Gastroesophageal sphincter (tissue), 4 donors: Measurements from ENCODE around the gene KRTAP19-5. TPM values are rescaled to one million over a fixed set of nuclear protein-coding genes. Genes with fewer than 3 reads are reported as not detected.

Experiments used
- ATAC-seq: fragments of 150-250 bp; one replicate; pipeline ENCODE4 v1.9.1; 2016; ENCODE audit warnings: mild to moderate bottlenecking, moderate library complexity
- H3K27ac ChIP-seq, 4 donors: fragments of 200-600 bp; sonication (generic) in 3 of 4; 1 replicate in 3 of 4; 2 replicates in 1 of 4; pipeline ENCODE4 v1.5.1; 2016 to 2019
- H3K27me3 ChIP-seq: fragments of 200-600 bp; sonication (generic); one replicate; pipeline ENCODE4 v1.5.1; 2019
- H3K36me3 ChIP-seq, 2 donors: fragments of 200-600 bp; sonication (generic); one replicate each; pipeline ENCODE4 v1.5.1; 2019; ENCODE audit warnings: control low read depth in 1 of 2
- H3K4me1 ChIP-seq, 3 donors: fragments of 200-600 bp; sonication (generic); 1 replicate in 2 of 3; 2 replicates in 1 of 3; pipeline ENCODE4 v1.5.1; 2016 to 2019; ENCODE audit warnings: control low read depth in 2 of 3
- H3K4me3 ChIP-seq, 2 donors: fragments of 200-600 bp; sonication (generic); one replicate each; pipeline ENCODE4 v1.5.1; 2019; ENCODE audit warnings: mild to moderate bottlenecking in 1 of 2, moderate library complexity in 1 of 2
- H3K9me3 ChIP-seq, 3 donors: fragments of 200-600 bp; sonication (generic); one replicate each; pipeline ENCODE4 v1.5.1; 2017 to 2019; ENCODE audit warnings: control low read depth in 2 of 3
- EP300 ChIP-seq: sonication (generic); formaldehyde crosslinking; IDR thresholded peaks from one replicate; pipeline ENCODE4 v1.6.1; 2017; ENCODE audit warnings: antibody characterized with exemption, mild to moderate bottlenecking
- POLR2A ChIP-seq, 2 donors: fragments of 450-650 bp; IDR thresholded peaks; one replicate each; pipeline ENCODE4 v1.6.1; 2017; ENCODE audit warnings: antibody characterized with exemption in 2 of 2, mild to moderate bottlenecking in 2 of 2, moderate library complexity in 1 of 2
- POLR2AphosphoS5 ChIP-seq: sonication (generic); formaldehyde crosslinking; IDR thresholded peaks from one replicate; pipeline ENCODE4 v1.6.1; 2017; ENCODE audit warnings: antibody characterized with exemption
- WGBS, 2 donors: methylation state at CpG; one replicate each; pipeline ENCODE4 v1.1.5; 2018; ENCODE audit warnings: low coverage in 1 of 2; 5-methylcytosine and 5-hydroxymethylcytosine counted together
- total RNA-seq, 4 donors: library from RNA; depleted of rRNA; stranded (reverse); fragments of >200 nt; gene quantifications; one replicate each; pipeline ENCODE4 v1.1.0, GENCODE V29; 2016
- TF ChIP-seq, protein P1 (sequence below), 4 experiments: fragments of 200-600 bp in 2 of 4; fragments of 450-650 bp in 2 of 4; sonication (generic) in 1 of 4; IDR thresholded peaks; one replicate each; pipeline ENCODE4 v1.5.1; 2017 to 2019; ENCODE audit warnings: antibody characterized with exemption in 4 of 4, mild to moderate bottlenecking in 2 of 4, moderate library complexity in 2 of 4

KRTAP19-5 gene
- total RNA-seq, 4 donors from 2014 or later: not detected

DNA sequence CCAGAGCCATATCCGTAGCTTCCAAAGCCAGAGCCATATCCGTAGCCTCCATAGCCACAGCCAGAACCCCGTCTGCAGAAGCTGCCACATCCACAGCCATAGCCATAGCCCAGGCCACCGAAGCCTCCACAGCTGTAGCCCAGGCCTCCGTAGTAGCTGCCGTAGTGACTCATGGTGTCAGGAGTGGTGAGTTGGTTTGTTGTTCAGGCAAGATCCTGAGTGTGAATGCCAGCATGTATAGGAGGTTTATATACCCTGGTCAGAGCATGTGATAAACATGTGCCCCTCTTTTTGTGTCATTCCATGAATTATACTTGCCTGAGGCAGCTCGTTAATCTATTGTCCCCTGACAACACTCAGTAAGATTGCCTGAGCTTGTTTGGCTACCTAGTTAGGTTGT lies 21.8 kb downstream of the KRTAP19-5 start, which contains the start of gene KRTAP19-1:
Gene KRTAP19-1, minus strand, starts transcription at position 223 of the 400 bp plus-strand sequence. Its CDS starts 50 bp downstream, at position 173.
- H3K27ac ChIP-seq: no peak within 1 kb of the TSS
- no peaks in the 10 kb centered on the region for H3K4me1 ChIP-seq
- no peak within 1 kb of the TSS for H3K4me3 ChIP-seq
- no peak for TF ChIP-seq POLR2AphosphoS5
- TF ChIP-seq EP300: no peak
- TF ChIP-seq POLR2A (IDR thresholded peaks at IDR 0.05): no peak
- TF ChIP-seq, protein P1, sequence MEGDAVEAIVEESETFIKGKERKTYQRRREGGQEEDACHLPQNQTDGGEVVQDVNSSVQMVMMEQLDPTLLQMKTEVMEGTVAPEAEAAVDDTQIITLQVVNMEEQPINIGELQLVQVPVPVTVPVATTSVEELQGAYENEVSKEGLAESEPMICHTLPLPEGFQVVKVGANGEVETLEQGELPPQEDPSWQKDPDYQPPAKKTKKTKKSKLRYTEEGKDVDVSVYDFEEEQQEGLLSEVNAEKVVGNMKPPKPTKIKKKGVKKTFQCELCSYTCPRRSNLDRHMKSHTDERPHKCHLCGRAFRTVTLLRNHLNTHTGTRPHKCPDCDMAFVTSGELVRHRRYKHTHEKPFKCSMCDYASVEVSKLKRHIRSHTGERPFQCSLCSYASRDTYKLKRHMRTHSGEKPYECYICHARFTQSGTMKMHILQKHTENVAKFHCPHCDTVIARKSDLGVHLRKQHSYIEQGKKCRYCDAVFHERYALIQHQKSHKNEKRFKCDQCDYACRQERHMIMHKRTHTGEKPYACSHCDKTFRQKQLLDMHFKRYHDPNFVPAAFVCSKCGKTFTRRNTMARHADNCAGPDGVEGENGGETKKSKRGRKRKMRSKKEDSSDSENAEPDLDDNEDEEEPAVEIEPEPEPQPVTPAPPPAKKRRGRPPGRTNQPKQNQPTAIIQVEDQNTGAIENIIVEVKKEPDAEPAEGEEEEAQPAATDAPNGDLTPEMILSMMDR (IDR thresholded peaks at IDR 0.05): no peak
- no peaks in the 10 kb centered on the region for H3K36me3 ChIP-seq
- no peaks in the 10 kb centered on the region for H3K27me3 ChIP-seq
- no peak for ATAC-seq
- H3K9me3 ChIP-seq: no peaks in the 10 kb centered on the region
- 73 to 86% methylated on average over 1 to 4 of the region's 7 CpGs for WGBS, 2 donors

DNA sequence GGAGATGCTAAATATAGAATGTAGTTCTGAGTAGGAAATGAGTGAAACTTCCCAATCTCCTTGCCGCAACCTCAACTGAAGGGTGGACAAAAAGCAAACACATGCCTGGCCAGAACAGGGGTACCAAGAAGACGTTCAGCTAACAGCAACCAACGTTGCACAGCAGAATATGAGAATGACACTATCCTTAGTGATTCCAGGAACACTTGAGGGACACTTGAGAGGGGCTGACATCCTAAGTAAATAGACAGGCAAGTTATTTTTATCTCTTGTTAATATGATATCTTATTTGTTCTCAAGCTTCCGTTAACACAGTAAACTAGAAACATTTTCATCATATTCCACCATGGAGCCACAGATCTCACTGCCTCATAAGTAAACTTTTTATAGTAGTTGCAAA lies 22.7 kb downstream of the KRTAP19-5 start:
- TF ChIP-seq POLR2A (IDR thresholded peaks at IDR 0.05): no peak
- TF ChIP-seq, protein P1 (IDR thresholded peaks at IDR 0.05): no peak
- no peaks in the 10 kb centered on the region for H3K27me3 ChIP-seq
- H3K27ac ChIP-seq: no peak overlapping the region
- no peak for ATAC-seq
- H3K36me3 ChIP-seq: no peaks in the 10 kb centered on the region
- H3K9me3 ChIP-seq: no peaks in the 10 kb centered on the region
- WGBS, 2 donors: 60 to 70% methylated on average over 3 to 4 of the region's 4 CpGs
- H3K4me3 ChIP-seq: no peak overlapping the region
- no peaks in the 10 kb centered on the region for H3K4me1 ChIP-seq

DNA sequence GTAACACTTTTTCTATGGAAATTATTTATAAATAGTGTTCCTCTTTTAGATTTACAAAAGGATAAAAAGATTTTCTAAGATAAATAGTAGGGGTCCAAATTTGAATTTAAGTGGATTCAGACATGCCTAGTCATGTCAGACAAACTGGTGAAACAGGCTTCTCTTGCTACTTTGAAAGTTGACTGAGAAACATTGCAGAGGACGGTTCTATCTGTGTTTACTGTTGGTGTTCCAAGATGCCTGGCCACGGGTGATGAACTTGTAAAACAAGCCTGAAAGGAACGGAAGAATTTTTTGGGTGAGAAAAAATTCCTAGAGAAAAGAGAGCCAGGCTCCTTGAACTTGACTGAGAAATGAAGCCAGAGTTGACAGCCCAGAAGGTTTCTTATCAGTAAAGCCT lies 23.9 kb downstream of the KRTAP19-5 start:
- ATAC-seq: no peak
- no peak overlapping the region for H3K27ac ChIP-seq
- H3K9me3 ChIP-seq: no peaks in the 10 kb centered on the region
- no peaks in the 10 kb centered on the region for H3K4me1 ChIP-seq
- TF ChIP-seq, protein P1 (IDR thresholded peaks at IDR 0.05): no peak
- H3K36me3 ChIP-seq: no peaks in the 10 kb centered on the region
- 11 to 80% methylated on average over 1 to 3 of the region's 3 CpGs for WGBS, 2 donors
- H3K4me3 ChIP-seq: no peak overlapping the region
- no peaks in the 10 kb centered on the region for H3K27me3 ChIP-seq

DNA sequence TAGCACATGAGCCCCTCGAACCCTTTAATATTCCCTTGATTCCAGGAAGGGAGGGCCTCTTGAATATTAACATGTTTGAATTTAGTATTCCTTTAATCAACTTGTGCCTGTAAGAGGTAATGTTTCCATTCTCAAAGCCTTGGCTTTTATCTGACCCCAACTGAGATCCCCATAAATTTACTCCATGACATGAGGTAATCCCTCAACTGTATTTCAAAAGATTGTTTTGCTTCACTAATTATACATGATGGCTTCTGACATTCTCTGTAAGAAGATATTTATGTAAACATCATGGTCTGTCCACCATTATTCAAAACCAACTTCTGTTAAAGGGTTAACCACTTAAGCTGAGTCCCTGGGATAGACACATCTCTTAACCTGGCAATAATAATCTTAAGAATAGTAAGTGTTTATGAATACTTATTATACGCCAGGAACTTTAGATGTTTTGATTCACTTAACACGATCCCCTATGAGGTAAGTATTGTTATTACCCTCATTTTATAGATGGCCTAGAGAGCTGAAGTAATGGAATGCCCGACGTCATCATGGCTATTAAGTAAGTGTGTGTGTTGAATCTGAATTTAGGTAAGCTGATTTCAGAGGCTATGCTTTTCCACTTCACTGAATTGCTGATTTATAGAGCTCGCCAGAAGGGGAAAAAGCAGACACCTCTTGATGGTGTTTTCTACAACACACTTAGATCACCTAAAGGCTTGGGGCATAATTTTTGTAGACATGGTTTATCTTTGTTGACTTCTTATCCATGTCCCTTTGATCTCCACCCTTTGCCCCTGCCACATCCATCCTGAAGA lies 32.8 kb downstream of the KRTAP19-5 start:
- Histone ChIP-seq H3K36me3 (no peaks in the 10 kb centered on the region), H3K4me3 (no peak overlapping the region), H3K27ac (no peak overlapping the region), H3K9me3 (no peaks in the 10 kb centered on the region), H3K27me3 (no peaks in the 10 kb centered on the region), H3K4me1 (no peaks in the 10 kb centered on the region)
- no peak for ATAC-seq
- 31 to 43% methylated on average over 4 to 5 of the region's 6 CpGs for WGBS, 2 donors
- no peak for TF ChIP-seq EP300
- TF ChIP-seq POLR2AphosphoS5: no peak
- TF ChIP-seq, protein P1 (IDR thresholded peaks at IDR 0.05): no peak
- TF ChIP-seq POLR2A (IDR thresholded peaks at IDR 0.05): no peak

DNA sequence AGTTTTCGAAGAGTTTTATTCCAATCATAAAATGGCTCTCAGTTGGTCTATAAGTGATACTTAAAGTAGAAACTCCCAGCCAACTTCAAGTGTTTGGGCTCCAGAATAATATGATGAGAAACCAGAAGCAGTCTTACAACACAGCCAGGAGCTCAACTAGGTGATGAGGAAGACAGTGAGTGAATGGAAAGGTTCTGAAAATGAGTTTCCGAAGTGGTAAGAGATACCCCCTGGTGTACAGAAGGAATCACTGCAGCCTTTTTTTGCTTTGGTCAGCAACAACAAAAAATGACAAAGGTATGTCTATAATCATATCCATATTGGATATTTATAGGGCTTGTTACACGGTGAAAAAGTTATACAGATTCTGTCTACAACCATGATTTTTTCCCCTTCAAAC lies 38.2 kb downstream of the KRTAP19-5 start:
- 28 to 78% methylated on average over 3 of the region's 3 CpGs for WGBS, 2 donors
- ATAC-seq: no peak

More for the DNA sequence above, 38.2 kb downstream of the KRTAP19-5 start:
- no peak overlapping the region for H3K27ac ChIP-seq
- no peak overlapping the region for H3K4me3 ChIP-seq
- TF ChIP-seq EP300: no peak
- TF ChIP-seq, protein P1 (IDR thresholded peaks at IDR 0.05): no peak
- no peak for TF ChIP-seq POLR2AphosphoS5
- TF ChIP-seq POLR2A (IDR thresholded peaks at IDR 0.05): no peak
- no peaks in the 10 kb centered on the region for H3K27me3 ChIP-seq
- no peaks in the 10 kb centered on the region for H3K36me3 ChIP-seq
- H3K9me3 ChIP-seq: no peaks in the 10 kb centered on the region
- H3K4me1 ChIP-seq: no peaks in the 10 kb centered on the region
